ENCODE results near the gene ATP6AP2. TPM values are rescaled to one million over a fixed set of nuclear protein-coding genes. Genes with fewer than 3 reads are reported as not detected.

ATP6AP2 gene
- total and polyA plus RNA-seq, 2 of the 13 experiments (the other 11 are each of a cell fraction or from before 2014, with no cell fraction given) = 55.6 to 108 TPM

DNA sequence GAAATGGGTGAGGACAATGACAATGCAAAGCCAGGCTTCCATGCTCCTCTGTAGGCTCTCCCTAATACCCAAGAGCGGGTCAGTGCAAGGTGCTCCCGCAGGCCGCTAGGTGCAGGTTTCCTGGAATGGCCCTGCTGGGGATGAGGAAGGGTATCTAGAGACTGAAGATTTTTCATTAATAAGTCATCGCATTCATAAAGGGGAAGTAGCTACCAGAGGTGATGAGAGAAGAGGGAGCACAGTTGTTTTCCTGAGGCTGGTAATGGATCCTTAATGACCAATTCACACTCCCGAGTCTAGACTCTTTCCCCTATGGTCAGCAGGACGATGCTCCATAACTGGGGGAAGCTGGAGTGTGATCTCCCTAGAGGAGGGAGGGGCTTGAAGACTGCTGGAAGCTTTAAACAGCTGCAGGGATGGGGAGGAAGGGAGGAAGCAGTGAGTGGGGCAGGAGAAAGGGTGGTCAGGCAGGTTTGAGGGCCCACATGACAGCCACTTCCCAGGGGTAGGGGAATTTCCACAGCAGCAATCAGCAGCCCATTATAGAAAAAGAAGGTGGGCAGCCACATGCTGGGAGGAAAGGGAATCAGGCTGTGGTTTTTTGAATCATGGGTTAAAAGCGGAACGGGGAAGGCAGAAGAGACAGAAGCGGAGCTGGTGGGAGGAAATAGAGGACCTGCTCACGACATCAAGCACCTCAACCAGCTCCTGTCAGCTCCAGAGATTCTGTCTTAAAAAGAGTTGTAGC lies 10.2 kb upstream of the ATP6AP2 start (continued):
- TF ChIP-seq TP53 (CRISPR knock-in tag; conservative IDR thresholded peaks at IDR 0.05) = no peak
- TF ChIP-seq, protein P1, sequence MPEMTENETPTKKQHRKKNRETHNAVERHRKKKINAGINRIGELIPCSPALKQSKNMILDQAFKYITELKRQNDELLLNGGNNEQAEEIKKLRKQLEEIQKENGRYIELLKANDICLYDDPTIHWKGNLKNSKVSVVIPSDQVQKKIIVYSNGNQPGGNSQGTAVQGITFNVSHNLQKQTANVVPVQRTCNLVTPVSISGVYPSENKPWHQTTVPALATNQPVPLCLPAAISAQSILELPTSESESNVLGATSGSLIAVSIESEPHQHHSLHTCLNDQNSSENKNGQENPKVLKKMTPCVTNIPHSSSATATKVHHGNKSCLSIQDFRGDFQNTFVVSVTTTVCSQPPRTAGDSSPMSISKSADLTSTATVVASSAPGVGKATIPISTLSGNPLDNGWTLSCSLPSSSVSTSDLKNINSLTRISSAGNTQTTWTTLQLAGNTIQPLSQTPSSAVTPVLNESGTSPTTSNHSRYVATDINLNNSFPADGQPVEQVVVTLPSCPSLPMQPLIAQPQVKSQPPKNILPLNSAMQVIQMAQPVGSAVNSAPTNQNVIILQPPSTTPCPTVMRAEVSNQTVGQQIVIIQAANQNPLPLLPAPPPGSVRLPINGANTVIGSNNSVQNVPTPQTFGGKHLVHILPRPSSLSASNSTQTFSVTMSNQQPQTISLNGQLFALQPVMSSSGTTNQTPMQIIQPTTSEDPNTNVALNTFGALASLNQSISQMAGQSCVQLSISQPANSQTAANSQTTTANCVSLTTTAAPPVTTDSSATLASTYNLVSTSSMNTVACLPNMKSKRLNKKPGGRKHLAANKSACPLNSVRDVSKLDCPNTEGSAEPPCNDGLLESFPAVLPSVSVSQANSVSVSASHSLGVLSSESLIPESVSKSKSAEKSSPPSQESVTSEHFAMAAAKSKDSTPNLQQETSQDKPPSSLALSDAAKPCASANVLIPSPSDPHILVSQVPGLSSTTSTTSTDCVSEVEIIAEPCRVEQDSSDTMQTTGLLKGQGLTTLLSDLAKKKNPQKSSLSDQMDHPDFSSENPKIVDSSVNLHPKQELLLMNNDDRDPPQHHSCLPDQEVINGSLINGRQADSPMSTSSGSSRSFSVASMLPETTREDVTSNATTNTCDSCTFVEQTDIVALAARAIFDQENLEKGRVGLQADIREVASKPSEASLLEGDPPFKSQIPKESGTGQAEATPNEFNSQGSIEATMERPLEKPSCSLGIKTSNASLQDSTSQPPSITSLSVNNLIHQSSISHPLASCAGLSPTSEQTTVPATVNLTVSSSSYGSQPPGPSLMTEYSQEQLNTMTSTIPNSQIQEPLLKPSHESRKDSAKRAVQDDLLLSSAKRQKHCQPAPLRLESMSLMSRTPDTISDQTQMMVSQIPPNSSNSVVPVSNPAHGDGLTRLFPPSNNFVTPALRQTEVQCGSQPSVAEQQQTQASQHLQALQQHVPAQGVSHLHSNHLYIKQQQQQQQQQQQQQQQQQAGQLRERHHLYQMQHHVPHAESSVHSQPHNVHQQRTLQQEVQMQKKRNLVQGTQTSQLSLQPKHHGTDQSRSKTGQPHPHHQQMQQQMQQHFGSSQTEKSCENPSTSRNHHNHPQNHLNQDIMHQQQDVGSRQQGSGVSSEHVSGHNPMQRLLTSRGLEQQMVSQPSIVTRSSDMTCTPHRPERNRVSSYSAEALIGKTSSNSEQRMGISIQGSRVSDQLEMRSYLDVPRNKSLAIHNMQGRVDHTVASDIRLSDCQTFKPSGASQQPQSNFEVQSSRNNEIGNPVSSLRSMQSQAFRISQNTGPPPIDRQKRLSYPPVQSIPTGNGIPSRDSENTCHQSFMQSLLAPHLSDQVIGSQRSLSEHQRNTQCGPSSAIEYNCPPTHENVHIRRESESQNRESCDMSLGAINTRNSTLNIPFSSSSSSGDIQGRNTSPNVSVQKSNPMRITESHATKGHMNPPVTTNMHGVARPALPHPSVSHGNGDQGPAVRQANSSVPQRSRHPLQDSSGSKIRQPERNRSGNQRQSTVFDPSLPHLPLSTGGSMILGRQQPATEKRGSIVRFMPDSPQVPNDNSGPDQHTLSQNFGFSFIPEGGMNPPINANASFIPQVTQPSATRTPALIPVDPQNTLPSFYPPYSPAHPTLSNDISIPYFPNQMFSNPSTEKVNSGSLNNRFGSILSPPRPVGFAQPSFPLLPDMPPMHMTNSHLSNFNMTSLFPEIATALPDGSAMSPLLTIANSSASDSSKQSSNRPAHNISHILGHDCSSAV (CRISPR knock-in tag; IDR thresholded peaks at IDR 0.05; ENCODE audit: borderline replicate concordance) = no peak
- TF ChIP-seq, protein P2, sequence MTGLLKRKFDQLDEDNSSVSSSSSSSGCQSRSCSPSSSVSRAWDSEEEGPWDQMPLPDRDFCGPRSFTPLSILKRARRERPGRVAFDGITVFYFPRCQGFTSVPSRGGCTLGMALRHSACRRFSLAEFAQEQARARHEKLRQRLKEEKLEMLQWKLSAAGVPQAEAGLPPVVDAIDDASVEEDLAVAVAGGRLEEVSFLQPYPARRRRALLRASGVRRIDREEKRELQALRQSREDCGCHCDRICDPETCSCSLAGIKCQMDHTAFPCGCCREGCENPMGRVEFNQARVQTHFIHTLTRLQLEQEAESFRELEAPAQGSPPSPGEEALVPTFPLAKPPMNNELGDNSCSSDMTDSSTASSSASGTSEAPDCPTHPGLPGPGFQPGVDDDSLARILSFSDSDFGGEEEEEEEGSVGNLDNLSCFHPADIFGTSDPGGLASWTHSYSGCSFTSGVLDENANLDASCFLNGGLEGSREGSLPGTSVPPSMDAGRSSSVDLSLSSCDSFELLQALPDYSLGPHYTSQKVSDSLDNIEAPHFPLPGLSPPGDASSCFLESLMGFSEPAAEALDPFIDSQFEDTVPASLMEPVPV (CRISPR knock-in tag; IDR thresholded peaks at IDR 0.05) = no peak
- no peak for TF ChIP-seq ZFX (CRISPR knock-in tag; IDR thresholded peaks at IDR 0.05; ENCODE audit: low read depth)
- no peak for TF ChIP-seq MTF2 (CRISPR knock-in tag; IDR thresholded peaks at IDR 0.05; ENCODE audit: borderline replicate concordance)
- TF ChIP-seq ZMYM4 (CRISPR knock-in tag; IDR thresholded peaks at IDR 0.05) = no peak
- no peak for TF ChIP-seq ADNP (CRISPR knock-in tag; IDR thresholded peaks at IDR 0.05)
- TF ChIP-seq, protein P3, sequence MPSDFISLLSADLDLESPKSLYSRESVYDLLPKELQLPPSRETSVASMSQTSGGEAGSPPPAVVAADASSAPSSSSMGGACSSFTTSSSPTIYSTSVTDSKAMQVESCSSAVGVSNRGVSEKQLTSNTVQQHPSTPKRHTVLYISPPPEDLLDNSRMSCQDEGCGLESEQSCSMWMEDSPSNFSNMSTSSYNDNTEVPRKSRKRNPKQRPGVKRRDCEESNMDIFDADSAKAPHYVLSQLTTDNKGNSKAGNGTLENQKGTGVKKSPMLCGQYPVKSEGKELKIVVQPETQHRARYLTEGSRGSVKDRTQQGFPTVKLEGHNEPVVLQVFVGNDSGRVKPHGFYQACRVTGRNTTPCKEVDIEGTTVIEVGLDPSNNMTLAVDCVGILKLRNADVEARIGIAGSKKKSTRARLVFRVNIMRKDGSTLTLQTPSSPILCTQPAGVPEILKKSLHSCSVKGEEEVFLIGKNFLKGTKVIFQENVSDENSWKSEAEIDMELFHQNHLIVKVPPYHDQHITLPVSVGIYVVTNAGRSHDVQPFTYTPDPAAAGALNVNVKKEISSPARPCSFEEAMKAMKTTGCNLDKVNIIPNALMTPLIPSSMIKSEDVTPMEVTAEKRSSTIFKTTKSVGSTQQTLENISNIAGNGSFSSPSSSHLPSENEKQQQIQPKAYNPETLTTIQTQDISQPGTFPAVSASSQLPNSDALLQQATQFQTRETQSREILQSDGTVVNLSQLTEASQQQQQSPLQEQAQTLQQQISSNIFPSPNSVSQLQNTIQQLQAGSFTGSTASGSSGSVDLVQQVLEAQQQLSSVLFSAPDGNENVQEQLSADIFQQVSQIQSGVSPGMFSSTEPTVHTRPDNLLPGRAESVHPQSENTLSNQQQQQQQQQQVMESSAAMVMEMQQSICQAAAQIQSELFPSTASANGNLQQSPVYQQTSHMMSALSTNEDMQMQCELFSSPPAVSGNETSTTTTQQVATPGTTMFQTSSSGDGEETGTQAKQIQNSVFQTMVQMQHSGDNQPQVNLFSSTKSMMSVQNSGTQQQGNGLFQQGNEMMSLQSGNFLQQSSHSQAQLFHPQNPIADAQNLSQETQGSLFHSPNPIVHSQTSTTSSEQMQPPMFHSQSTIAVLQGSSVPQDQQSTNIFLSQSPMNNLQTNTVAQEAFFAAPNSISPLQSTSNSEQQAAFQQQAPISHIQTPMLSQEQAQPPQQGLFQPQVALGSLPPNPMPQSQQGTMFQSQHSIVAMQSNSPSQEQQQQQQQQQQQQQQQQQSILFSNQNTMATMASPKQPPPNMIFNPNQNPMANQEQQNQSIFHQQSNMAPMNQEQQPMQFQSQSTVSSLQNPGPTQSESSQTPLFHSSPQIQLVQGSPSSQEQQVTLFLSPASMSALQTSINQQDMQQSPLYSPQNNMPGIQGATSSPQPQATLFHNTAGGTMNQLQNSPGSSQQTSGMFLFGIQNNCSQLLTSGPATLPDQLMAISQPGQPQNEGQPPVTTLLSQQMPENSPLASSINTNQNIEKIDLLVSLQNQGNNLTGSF (CRISPR knock-in tag; IDR thresholded peaks at IDR 0.05) = no peak
- TF ChIP-seq, protein P4, sequence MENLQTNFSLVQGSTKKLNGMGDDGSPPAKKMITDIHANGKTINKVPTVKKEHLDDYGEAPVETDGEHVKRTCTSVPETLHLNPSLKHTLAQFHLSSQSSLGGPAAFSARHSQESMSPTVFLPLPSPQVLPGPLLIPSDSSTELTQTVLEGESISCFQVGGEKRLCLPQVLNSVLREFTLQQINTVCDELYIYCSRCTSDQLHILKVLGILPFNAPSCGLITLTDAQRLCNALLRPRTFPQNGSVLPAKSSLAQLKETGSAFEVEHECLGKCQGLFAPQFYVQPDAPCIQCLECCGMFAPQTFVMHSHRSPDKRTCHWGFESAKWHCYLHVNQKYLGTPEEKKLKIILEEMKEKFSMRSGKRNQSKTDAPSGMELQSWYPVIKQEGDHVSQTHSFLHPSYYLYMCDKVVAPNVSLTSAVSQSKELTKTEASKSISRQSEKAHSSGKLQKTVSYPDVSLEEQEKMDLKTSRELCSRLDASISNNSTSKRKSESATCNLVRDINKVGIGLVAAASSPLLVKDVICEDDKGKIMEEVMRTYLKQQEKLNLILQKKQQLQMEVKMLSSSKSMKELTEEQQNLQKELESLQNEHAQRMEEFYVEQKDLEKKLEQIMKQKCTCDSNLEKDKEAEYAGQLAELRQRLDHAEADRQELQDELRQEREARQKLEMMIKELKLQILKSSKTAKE (CRISPR knock-in tag; IDR thresholded peaks at IDR 0.05; ENCODE audit: borderline replicate concordance) = no peak
- no peak for TF ChIP-seq ZBTB8A (CRISPR knock-in tag; IDR thresholded peaks at IDR 0.05; ENCODE audit: borderline replicate concordance, low read depth)
